Adrenal gland (tissue), 12 donors: Measurements from ENCODE around the gene RHOBTB3. TPM values are rescaled to one million over a fixed set of nuclear protein-coding genes. Genes with fewer than 3 reads are reported as not detected.

ENCODE experiments used
- DNase-seq, 7 donors: peaks; one replicate each; pipeline ENCODE4 v3.0.0-alpha.2; 2019 to 2020
- H3K27ac ChIP-seq, 5 donors: fragments of 200-600 bp; sonication (generic) in 4 of 5; 1 replicate in 3 of 5; 2 replicates in 2 of 5; pipeline versions ENCODE4 v1.5.1 to v1.8.0; 2016 to 2020; ENCODE audit warnings: mild to moderate bottlenecking in 1 of 5
- H3K27me3 ChIP-seq: fragments of 200-600 bp; 2 replicates; pipeline ENCODE4 v1.8.0; 2021
- H3K36me3 ChIP-seq, 2 donors: fragments of 200-600 bp; replicated peaks in 1 of 2; 1 replicate in 1 of 2; 2 replicates in 1 of 2; pipeline versions ENCODE4 v1.5.1 to v1.8.0; 2018 to 2022
- H3K4me1 ChIP-seq, 2 donors: fragments of 200-600 bp; replicated peaks in 1 of 2; 1 replicate in 1 of 2; 2 replicates in 1 of 2; pipeline versions ENCODE4 v1.5.1 to v1.8.0; 2018 to 2021
- H3K4me3 ChIP-seq, 4 donors: fragments of 200-600 bp; sonication (generic) in 3 of 4; one replicate each; pipeline ENCODE4 v1.5.1; 2016 to 2018
- H3K9me3 ChIP-seq, 3 donors: fragments of 200-600 bp; sonication (generic) in 1 of 3; replicated peaks in 1 of 3; 1 replicate in 2 of 3; 2 replicates in 1 of 3; pipeline versions ENCODE4 v1.5.1 to v1.8.0; 2016 to 2021
- CTCF ChIP-seq, 6 experiments: fragments of 450-650 bp in 4 of 6; fragments of 200-600 bp in 2 of 6; sonication (generic) in 1 of 6; IDR thresholded peaks; 1 replicate in 5 of 6; 2 replicates in 1 of 6; pipeline versions ENCODE4 v1.5.1 to v1.8.0; 2016 to 2021; ENCODE audit warnings: antibody characterized with exemption in 6 of 6, mild to moderate bottlenecking in 2 of 6, moderate library complexity in 1 of 6
- POLR2A ChIP-seq, 2 donors: fragments of 450-650 bp; IDR thresholded peaks; one replicate each; pipeline ENCODE4 v1.6.1; 2017; ENCODE audit warnings: antibody characterized with exemption in 2 of 2, mild to moderate bottlenecking in 2 of 2, moderate library complexity in 1 of 2
- WGBS, 4 donors: extraction: QIAGEN DNeasy Blood & Tissue Kit in 2 of 4; methylation state at CpG; one replicate each; pipeline versions ENCODE4 v1.1.5 to v1.1.7; 2013 to 2017; 5-methylcytosine and 5-hydroxymethylcytosine counted together
- intact Hi-C, 2 donors: fragments of 100-400 bp; cut with DNase I; formaldehyde crosslinking; loops; one replicate each; pipeline versions ENCODE4 v1.14.1 to v1.15.0; 2022 to 2023
- polyA plus RNA-seq, 3 donors: library from polyadenylated mRNA; stranded (reverse); fragments of 200-250 nt in 2 of 3; fragments of 350-450 nt in 1 of 3; fragmentation: Illumina TruSeq in 1 of 3; extraction: RNeasy Lipid Tissue Mini Kit (QIAGEN cat#74804) in 1 of 3; gene quantifications; one replicate each; pipeline ENCODE4 v1.2.3, GENCODE V29; 2013 to 2014
- total RNA-seq, 9 donors: library from RNA; depleted of rRNA in 4 of 9; stranded (reverse); fragments of >200 nt in 4 of 9; fragments of 120-200 nt in 1 of 9; fragmentation: NEBNext Ultra II Directional in 1 of 9; extraction: Animal tissue kit (Norgen Biotek cat#: 25700) in 1 of 9; gene quantifications; one replicate each; pipeline versions ENCODE4 v1.1.0 to v1.2.4, GENCODE V29; 2013 to 2023
- donor health status: healthy with polysubstance abuse.
- donor health status: Bipolar disorder and iron deficiency.
- donor health status: DM: yes; HTN: yes; CAD: no.
- donor health status: DM: no; HTN: no; CAD: no.
- donor health status: DM: no; HTN: no; CAD: no.
- donor health status: DM: yes; HTN: yes; CAD: no.

The RHOBTB3 gene
- total and polyA plus RNA-seq, 12 donors = 23.9 to 258 (median 108) TPM

GRCh38 chr5:95717439-95717838 lies 13.7 kb upstream of the RHOBTB3 start:
- WGBS, 4 donors = 91 to 97% (median 95%) methylated on average over 2 of the region's 2 CpGs
- no peak for TF ChIP-seq POLR2A (IDR thresholded peaks at IDR 0.05)
- TF ChIP-seq CTCF (IDR thresholded peaks at IDR 0.05) = no peak
- peaks cover 10 to 19% of the 10 kb centered on the region in 2 donors for H3K4me1 ChIP-seq
- H3K9me3 ChIP-seq = no peaks in the 10 kb centered on the region
- intact Hi-C loops = no loop called here
- no peaks in the 10 kb centered on the region for H3K36me3 ChIP-seq
- no peak overlapping the region for H3K4me3 ChIP-seq
- H3K27me3 ChIP-seq = no peaks in the 10 kb centered on the region
- H3K27ac ChIP-seq = no peak overlapping the region
- no peak for DNase-seq

GRCh38 chr5:95718203-95718602 lies 12.9 kb upstream of the RHOBTB3 start:
- Histone ChIP-seq H3K27ac (no peak overlapping the region), H3K36me3 (no peaks in the 10 kb centered on the region), H3K4me1 (peaks cover 11 to 22% of the 10 kb centered on the region in 2 donors), H3K27me3 (no peaks in the 10 kb centered on the region), H3K9me3 (no peaks in the 10 kb centered on the region), H3K4me3 (no peak overlapping the region)
- no peak for TF ChIP-seq POLR2A (IDR thresholded peaks at IDR 0.05)
- 71 to 81% (median 77%) methylated on average over 2 of the region's 2 CpGs for WGBS, 4 donors
- intact Hi-C loops = no loop called here
- no peak for DNase-seq

- no peak for DNase-seq
- intact Hi-C loops = no loop called here
- Histone ChIP-seq H3K4me3 (no peak overlapping the region), H3K4me1 (peaks cover 17 to 27% of the 10 kb centered on the region in 2 donors), H3K27ac (no peak overlapping the region), H3K9me3 (no peaks in the 10 kb centered on the region), H3K27me3 (no peaks in the 10 kb centered on the region), H3K36me3 (no peaks in the 10 kb centered on the region)
- no peak for TF ChIP-seq POLR2A (IDR thresholded peaks at IDR 0.05)
- no peak for TF ChIP-seq CTCF (IDR thresholded peaks at IDR 0.05)
- 91 to 96% (median 92%) methylated on average over 2 of the region's 2 CpGs for WGBS, 4 donors
Observed at GRCh38 chr5:95718738-95719137, 12.4 kb upstream of the RHOBTB3 start.

- no peak for DNase-seq
- Histone ChIP-seq H3K36me3 (no peaks in the 10 kb centered on the region), H3K4me3 (no peak overlapping the region), H3K27ac (peak overlapping the region in 3 of 5 donors; percentile 34 to 67 (median 64)), H3K27me3 (no peaks in the 10 kb centered on the region), H3K4me1 (peaks cover 20 to 30% of the 10 kb centered on the region in 2 donors), H3K9me3 (no peaks in the 10 kb centered on the region)
- intact Hi-C loops = no loop called here
- WGBS, 4 donors = 43 to 51% (median 46%) methylated on average over 3 of the region's 3 CpGs
- no peak for TF ChIP-seq POLR2A (IDR thresholded peaks at IDR 0.05)
- TF ChIP-seq CTCF (IDR thresholded peaks at IDR 0.05) = no peak
Observed at GRCh38 chr5:95720094-95720786, 10.9 kb upstream of the RHOBTB3 start.
